GM19035 (cell line): ENCODE data around the gene FKBP1C.
"Not testable (repeated sequence)": the region's sequence is repeated elsewhere in the genome, so short reads cannot be mapped to it uniquely, and the experiment has no call there.

Experiments
- ATAC-seq: cut with Tn5 transposase; IDR thresholded peaks from one replicate; pipeline ENCODE4 v1.9.1; 2021; ENCODE audit not compliant: unreplicated experiment

The FKBP1C gene

DNA sequence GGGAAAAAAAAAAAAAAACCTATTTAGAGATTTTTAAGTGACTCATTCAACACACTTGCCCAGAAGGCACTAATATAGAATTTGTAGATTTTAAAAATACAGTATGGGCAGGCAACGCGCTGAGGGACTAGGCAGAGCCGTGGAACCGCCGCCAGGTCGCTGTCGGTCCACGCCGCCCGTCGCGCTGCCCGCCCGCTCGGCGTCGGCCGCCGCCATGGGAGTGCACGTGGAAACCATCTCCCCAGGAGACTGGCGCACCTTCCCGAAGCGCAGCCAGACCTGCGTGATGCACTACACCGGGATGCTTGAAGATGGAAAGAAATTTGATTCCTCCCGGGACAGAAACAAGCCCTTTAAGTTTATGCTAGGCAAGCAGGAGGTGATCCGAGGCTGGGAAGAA, at the start of gene FKBP1C:
Gene FKBP1C, plus strand, starts transcription at position 127 of the 400 bp plus-strand sequence.
- ATAC-seq: not testable (repeated sequence)

DNA sequence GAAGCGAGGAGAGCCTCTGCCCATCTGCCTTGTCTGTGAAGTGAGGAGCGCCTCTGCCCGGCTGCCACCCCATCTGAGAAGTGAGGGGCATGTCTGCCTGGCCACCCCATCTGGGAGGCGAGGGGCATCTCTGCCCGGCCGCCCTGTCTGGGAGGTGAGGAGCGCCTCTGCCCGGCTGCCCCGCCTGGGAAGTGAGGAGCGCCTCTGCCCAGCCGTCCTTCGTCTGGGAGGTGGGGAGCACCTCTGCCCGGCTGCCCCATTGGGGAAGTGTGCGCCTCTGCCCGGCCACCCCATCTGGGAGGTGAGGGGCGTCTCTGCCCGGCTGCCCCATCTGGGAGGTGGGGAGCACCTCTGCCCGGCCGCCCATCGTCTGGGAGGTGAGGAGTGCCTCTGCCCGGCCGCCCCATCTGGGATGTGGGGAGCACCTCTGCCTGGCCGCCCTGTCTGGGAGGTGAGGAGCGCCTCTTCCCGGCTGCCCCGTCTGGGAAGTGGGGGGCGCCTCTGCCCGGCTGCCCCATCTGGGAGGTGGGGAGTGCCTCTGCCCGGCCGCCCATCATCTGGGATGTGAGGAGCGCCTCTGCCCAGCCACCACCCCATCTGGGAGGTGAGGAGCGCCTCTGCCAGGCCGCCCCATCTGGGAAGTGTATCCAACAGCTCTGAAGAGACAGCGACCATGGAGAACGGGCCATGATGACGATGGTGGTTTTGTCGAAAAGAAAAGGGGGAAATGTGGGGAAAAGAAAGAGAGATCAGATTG, 47.0 kb upstream of the FKBP1C start:
- not testable (repeated sequence) for ATAC-seq

DNA sequence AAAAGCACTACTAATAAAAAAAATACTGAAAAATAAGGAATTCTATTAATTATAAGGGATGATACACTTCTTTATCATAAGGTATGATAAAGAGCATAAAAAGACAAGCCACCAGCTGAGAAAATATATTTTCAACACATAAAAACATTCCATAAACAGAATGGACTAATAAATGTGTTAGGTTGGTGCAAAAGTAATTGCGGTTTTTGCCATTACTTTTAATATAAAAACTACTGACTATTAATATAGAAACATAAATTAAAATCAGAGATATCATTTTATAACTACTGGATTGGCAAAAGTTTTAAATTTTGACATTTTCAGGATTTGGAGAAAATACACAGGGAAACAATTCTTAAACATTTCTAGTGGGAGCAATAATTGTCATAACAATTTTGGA, 37.1 kb upstream of the FKBP1C start:
- ATAC-seq: no peak

DNA sequence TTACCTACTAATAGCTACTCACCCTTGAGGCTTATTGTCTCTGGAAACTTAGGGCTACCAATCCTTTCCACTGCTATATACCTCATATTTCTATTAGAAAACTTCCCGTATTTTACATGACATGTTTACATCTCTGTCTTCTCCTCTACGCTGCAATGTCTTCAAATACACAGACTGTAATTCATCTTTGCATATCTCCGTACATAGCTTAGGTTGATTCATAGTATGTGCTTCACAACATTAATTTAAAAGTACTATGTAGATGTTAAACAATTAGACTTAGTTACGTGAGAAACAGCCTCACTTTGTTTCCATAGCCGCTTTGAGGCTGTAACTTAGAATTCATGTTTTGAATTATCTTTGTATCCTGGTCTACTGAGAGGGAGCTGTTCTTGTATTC, 35.1 kb upstream of the FKBP1C start:
- no peak for ATAC-seq

DNA sequence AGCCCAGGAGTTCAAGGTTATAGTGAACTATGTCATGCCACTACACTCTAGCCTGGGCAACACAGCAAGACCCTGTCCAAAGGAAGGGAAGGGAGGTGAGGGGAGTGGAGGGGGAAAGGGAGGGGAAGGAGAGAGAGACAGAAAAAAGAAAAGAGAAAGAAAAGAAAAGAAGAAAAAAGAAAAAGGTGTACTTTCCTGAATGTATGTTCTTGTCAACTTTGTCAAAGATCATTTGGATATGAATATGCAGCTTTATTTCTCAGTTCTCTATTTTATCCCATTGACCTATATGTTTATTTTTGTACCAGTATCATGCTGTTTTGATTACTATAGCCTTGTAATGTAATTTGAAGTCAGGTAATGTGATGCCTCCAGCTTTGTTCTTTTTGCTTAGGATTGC, 30.9 kb upstream of the FKBP1C start:
- ATAC-seq: no peak

DNA sequence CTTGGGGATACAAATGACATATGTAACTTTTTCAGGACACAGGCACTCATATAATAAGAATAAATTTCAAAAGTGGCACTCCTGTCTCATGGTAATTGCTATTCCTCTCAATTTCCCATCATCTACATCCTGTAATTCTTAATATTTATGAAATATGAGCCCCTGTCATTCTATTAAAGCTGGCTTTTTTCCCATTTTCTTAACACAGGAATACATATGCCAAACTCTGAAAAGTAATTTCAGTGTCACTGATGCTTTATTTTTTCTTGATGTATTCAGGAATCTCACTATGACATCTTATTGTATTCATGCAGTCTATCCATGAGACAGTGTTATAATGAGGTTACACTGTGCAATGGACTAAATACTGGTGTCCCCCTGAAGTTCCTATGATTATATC, 24.3 kb upstream of the FKBP1C start:
- no peak for ATAC-seq

DNA sequence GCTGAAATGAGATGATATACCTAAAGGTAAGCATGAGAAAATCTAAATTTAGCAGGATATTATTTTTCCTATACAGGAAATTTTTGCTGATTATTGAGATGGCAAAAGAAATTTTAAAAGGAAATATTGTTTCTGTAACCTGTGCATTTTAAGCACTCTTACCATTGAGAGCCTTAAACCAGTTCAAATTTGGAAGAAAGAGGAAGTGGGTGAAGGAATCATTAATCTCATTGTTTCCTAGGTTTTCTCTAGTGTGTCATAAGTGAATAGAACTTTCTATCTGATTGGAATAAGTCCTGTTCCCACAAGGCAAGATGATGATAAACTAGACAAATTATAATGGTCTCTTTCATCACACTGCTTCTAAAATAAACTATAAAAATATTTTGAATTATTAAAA, 22.4 kb upstream of the FKBP1C start:
- no peak for ATAC-seq

DNA sequence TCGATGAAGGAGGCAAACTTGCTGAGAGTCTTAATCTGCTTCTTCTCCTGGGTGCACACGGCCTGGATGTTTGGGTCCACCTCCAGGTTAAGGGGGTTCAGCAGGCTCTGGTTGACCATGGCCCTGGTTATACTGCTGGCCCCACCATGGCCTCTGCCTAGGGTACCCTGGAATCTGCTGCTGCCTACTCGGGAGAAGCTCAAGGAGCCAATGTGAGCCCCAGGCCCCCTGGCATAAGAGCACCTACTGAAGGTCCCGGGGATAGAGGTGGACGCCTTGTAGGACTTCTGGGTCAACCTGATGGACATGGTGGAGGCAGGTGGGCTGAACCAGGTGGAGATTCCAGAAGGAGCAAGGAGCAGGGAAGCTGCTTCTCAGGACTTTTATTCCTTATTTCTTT, 17.9 kb upstream of the FKBP1C start:
- ATAC-seq: no peak

DNA sequence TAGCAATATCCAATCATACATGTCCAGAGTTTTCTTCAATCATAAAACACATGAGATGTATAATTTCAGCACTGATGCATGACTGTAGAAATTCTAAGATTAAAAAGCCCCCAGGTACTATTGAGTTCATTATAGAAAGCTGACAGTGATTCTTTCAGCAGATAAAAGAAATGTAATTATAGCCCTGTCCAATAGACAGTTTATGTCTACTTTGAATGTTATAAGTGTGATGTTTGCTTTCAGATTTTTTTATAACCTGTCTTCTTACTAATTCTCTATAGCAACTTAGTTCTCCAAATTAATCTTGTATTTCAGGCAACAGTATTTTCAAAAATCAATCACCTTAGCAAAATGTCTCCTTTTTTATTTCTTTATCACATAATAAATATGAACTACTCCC, 13.5 kb upstream of the FKBP1C start:
- no peak for ATAC-seq

DNA sequence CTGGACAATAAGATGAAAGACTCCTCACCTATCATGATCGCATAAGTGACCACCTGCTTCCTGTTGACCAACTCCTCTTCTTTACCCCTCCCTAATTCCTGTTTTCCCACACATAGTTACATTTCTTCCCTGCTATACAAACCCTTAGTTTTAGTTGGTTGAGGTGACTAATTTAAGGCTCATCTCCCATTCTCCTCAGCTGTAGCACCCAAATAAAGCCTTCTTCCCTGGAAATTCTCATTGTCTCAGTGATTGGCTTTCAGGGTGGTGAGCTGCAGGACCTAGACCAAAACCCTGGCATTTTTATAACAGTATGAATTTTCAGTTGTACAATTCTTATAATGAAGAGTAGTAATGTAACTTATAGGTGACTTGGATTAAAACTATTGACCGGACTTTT, 2.1 kb downstream of the FKBP1C start:
- no peak for ATAC-seq

DNA sequence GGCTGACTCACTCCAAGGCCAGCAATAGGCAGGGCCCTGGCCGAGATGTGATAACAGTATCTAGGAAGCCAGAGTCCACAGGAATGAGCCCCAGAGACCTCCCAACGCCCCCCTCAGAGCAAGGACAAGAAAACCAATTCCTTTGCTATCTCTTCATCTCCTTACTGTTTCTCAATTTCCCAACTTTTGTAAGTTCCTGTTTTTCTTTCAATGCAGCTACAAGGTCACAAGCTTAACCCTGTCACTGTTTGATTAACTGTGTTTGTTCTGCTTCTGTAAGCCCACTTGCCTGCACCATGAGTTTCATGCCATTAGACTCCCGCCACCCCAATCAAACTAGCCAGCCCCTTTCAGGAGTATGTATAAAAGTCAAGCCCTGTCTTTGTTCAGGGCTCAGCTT, 3.5 kb downstream of the FKBP1C start:
- ATAC-seq: no peak

DNA sequence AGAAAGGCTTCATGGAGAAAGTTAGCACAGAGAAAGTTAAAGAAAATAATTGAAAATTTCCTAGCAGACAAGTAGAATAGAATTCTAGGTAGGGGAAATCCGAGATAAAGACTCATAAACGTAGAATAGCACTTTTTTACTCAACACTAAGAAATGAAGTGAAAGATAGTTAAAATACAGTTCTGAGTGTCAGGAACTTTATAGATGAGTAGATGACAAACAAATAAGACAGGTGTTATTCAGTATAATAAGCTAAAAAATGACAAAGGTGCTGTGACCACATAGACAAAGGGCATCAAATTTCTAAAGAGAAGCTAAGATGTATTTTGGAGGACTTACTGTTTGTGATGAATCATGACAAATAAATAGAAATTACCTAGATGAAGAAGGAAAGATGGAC, 12.9 kb downstream of the FKBP1C start:
- no peak for ATAC-seq

DNA sequence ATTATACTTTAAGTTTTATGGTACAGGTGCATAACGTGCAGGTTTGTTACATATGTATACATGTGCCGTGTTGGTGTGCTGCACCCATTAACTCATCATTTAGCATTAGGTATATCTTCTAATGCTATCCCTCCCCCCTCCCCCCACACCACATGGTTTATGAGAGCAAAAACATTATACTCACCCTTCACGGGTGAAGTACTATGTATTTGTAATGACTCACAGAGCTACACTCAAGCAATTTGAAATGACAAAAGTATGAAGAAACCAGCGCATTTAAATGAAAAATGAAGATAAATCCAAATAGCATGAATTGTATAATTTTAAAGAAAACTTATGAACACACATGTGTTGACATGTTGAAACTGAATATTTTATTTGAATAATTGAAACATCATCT, 14.7 kb downstream of the FKBP1C start:
- not testable (repeated sequence) for ATAC-seq

DNA sequence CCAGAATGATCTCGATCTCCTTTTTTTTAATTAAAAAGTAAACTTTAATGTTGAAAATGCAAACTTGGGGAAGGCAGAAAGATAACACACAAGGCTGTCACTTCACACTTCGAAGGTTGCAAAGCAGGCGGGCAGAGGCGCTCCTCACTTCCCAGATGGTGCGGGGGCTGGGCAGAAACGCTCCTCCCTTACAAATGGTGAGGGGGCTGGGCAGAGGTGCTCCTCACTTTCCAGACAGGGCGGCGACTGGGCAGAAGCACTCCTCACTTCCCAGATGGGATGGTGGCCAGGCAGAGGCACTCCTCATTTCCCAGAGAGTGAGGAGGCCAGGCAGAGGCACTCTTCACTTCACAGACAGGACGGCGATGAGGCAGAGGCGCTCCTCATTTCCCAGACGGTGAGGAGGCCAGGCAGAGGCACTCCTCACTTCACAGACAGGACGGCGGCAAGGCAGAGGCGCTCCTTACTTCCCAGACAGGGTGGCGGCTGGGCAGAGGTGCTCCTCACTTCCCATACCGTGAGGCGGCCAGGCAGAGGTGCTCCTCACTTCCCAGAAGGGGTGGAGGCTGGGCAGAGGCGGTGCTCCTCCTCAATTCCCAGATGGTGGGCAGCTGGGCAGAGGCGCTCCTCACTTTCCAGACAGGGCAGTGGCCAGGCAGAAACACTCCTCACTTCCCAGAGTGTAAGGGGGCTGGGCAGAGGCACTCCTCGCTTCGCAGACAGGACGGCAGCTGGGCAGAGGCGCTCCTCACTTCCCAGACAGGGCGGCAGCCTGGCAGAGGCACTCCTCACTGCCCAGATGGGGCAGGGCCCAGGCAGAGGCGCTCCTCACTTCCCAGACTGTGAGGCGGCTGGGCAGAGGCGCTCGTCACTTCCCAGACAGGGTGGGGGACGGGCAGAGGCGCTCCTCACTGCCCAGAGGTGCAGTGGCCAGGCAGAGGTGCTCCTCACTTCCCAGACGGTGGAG, 16.9 kb downstream of the FKBP1C start:
- ATAC-seq: not testable (repeated sequence)

DNA sequence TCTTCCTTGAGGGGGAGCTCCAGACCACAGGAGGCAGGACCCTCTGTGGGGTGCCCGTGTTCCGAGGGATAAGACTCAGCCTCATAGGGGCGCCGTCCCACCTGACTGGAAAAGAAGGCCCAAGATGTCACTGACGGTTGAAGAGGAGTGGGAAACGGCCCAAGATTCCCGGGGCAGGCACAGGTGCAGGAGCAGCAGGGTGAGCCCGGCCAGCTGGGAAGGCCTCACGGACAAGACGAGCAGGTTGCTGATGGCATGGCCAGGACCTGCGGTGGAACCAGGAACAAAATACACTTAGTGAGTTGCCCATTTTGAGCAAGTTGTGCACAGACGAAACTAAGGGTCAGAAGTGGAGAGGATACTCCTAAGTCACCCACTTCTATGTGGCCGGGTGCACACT, 18.8 kb downstream of the FKBP1C start:
- not testable (repeated sequence) for ATAC-seq

DNA sequence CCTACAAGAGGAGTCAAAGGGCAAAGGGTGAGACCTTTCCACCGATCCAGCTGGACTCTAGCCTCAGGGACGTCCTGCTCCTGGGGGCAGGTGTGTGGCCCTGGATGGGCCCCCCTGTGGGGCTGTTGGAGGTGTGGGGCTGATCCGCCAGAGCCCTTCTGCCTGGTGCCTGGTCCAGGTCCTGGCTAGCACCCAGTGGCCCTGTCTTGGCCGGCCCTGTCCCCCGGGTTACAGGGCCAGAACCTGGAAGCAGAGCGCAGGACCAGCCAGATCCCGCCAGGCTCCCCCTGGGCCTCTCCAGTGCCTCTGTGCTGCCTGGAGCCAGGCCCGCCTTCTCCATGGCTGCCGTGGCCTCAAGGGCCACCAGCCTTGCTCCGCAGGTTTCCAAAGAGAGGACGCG, 19.2 kb downstream of the FKBP1C start:
- not testable (repeated sequence) for ATAC-seq

DNA sequence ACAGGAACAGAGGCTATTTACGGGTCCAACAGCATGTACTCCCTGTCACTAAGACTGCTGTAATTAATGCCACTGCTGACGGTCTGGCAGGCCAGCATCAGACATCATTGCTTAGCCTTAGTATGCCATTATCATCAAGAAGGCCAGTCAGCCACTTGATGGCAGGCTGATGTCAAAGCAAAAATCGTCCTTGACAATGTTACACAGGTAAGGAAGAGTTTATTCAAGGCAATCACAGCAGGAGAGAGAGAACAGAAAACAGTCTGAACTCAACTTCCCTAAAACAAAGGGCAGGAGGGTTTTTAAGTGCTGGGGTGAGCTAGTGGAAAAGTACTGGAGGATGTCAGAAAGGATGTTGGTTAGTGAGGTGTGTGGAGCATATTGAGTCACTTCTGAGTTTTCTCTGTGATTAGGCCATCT, 25.1 kb downstream of the FKBP1C start:
- no peak for ATAC-seq

DNA sequence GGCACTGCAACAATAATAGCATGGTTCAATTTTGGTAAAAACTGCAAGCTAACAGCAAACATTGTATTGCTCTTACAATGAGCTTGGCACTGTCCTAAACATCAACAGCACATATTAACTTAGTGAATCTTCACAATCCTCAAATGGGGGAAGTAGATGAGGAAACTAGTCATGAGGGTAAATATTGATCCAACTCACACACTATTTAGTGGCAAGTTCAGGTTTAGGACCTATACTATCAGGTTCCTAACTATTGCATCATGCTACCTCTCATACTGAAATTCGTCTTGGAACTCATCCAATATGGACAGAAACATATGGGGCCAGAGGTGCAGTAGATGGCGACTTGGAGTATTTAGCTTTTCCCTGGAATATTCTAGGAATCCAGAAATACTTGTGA, 34.2 kb downstream of the FKBP1C start:
- no peak for ATAC-seq

DNA sequence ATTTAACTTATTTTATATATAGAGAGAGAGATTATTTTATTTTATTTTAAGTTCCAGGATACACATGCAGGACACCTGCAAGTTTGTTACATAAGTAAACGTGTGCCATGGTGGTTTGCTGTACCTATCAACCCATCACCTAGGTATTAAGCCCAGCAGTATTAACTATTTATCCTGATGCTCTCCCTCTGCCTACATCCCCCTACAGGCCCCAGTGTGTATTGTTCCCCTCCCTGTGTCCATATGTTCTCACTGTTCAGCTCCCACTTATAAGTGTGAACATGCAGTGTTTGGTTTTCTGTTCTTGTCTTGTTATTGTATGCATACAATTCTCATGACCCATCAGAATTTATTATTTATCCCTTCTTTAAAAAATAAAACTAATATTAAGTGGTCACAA, 34.6 kb downstream of the FKBP1C start:
- ATAC-seq: peak; percentile 69

DNA sequence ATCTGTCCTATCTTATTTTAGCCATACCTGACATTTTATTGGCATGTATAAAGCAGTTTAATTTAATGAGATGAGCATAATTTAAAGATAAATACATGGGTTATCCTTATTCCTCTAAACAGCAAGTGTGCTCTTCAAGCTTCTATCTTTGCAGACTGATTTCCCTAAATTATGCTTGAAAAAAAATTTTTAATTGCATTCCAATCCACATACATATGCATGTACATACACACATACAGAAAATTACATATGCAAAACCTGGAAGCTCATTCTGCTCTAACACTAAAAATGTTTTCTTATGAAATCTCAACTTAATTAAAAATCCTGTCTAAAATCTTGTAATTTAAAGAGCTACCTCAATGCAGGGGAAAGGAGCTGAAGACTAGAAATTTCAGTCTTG, 35.3 kb downstream of the FKBP1C start:
- no peak for ATAC-seq

DNA sequence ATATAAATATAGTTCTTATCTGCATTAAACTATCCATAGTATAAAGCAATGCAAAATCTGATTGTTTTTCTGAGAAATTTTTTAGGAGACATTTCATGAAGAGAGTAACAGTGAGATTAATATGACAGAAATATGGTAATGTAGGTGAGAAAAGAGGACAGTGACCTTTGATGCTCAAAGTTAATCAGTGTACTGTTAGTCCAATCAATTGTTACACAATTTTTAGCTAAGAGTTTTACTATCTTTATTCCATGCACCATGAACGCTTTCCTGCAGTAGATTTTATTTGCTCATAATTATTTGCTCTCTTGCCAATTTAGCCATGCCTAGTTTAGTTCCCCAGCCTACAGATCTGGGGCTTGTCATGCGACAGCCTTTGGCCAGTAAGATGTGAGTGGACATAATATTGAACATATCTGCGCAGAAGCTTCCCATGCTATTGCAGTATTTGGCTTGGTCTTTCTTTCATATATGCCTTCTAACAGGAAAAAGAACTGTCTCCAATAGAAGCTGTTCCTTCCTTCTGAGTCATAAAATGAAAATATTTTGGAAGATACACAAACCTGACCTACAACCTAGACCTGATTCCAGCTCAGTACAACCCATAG, 38.7 kb downstream of the FKBP1C start:
- no peak for ATAC-seq

DNA sequence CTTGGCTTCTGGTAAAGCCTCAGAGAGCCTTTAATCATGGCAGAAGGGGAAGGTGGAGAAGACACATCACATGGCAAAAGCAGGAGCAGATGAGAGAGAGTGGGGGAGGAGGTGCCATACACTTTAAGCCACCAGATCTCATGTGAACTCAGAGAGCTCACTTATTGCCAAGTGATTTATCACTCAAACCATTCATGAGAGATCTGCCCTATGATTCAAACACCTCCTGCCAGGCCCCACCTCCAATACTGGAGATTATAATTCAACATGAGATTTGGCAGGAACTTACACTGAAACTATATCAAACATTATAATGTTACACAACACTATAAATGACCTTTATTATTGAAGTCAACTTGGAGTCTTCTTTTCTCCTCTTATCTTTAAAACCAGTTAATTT, 47.9 kb downstream of the FKBP1C start:
- no peak for ATAC-seq
